ENCODE results near the gene DPP7.
A peak's percentile ranks its signal among the peaks of the same experiment; 100 is the strongest.

DPP7 gene

DNA sequence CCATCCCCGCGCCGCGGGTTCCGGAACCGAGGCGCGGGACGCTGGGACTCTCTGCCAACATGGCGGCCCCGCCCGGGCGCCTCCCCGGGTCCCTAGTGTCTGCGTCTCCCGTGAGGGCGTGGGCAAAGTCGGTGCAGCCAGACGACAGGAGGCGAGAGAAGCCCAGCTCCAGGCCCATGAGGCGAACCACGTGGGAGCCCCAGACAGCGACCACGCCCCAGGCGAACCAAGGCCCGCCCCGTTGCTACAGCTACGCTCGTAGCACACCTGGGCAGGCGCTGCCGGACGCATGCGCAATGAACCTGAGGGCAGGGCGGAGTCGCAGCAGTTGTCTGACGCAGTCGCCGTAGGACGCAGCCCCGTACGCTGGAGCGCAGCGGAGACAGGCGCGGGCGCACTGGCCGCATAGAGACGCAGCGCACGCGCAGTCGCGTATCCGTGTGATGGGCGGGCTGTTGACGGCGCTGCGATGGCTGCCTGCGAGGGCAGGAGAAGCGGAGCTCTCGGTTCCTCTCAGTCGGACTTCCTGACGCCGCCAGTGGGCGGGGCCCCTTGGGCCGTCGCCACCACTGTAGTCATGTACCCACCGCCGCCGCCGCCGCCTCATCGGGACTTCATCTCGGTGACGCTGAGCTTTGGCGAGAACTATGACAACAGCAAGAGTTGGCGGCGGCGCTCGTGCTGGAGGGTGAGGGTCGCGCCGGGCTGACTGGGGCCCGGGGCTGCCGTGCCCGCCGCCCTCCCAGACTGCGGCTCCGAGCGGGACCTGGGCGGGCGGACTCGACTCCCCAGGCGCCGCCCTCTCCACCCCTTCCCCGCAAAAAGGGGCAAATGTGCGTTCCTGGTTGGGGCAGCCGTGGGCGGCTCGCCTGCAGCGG is 27.8 kb downstream of the DPP7 start, which contains the start of gene MAN1B1:
Gene MAN1B1 (plus strand): TSS at position 455 of the 878 bp plus-strand sequence. CDS start 15 bp downstream, at position 470.
- DNase-seq, result peak; percentile 98

DNA sequence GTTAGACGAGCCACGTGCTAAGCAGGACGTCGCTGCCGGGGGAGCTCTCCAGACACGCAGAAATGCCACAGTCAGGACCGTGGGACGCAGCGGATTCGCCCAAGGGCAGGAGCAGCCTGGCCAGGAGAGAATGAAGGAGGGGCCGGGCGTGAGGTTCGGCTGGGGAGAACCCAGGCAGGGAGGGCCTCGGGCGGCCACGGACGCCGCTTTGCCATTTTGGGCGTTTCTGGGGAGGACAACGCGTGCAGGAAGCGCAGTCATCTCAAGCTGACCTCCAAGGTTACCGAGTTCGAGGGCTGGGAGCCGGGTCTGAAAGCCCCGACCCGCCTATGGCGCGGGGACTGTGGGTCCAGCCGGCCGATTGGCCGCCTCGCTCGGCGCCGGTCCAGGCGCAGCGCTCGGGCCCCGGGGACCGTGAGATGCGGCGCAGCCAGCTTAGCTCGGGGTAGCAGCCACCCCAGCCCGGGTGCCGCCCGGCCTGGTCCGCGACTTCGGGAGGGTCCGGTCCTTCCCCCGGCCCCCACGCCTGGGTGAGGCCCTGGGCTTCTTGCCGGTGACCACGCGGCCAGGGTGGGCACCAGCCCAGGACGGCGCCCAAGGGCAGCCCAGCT is 28.5 kb downstream of the DPP7 start:
- peak in 1 of 2 experiments; percentile 23 for DNase-seq

DNA sequence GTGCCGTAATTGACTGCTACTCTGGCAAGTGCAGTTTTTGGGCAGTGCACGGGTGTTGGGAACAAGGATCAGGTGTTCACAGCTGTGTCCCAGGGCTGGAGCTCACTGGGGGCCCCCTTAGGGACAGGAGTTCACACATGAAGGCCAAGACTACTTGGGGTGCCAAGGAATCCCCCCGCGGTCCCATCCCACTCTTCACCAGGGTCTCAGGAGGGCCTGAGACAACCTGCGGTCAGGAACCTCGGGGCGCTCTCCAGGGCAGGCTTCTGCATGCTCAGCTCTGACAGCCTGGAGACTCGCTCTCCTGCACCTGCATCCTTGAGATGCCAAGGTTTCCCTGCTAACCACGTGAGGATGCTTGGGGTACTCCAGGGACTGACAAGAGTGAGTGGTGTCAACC is 30.0 kb downstream of the DPP7 start:
- DNase-seq, result no peak

DNA sequence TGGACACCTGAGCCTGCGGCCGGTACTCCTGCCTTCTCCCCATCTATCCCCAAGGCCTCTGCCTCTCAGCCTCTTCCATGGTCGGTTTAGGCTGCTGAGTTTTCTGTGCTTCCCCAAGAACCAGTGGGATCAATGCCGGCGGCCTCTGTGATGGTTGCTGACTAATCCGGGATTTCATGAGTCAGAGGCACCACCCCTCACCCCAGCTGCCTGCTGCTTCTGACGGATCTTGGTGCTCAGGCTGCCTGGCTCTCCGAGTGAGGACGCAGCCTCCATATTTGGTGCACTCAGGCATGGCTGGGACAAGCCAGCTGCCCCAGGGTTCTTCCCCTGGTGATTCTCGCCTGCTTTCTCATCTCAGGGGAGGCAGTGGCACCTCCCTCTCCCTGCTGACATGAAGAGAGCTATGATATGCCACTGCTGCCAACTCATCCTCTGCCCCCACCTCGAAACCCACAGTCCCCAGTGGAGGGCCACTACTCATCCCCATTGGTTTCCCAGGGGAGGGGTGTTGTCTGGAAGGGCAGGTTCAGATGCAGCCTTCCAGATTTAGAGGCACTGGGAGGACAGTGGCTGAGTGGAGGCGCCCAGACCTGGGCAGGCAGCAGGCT is 31.0 kb downstream of the DPP7 start:
- DNase-seq, result no peak

DNA sequence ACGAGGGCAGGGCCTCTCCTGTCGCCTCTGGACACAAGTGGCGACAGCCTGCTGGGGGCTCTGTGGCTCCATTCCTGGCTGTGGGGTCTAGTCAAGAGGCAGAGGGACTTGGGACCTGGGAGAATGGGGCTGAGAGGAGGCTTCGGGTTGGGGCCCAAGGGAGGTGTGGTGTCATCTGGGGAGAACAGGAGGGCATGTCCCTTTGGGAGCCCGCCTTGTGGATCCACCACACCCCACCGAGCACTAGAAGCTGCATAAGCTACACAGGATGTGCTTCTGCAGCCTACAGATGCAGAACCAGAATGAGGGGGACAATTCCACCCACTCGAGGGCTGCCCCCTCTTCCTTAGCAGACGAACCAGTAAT is 31.6 kb downstream of the DPP7 start:
- DNase-seq, result no peak

DNA sequence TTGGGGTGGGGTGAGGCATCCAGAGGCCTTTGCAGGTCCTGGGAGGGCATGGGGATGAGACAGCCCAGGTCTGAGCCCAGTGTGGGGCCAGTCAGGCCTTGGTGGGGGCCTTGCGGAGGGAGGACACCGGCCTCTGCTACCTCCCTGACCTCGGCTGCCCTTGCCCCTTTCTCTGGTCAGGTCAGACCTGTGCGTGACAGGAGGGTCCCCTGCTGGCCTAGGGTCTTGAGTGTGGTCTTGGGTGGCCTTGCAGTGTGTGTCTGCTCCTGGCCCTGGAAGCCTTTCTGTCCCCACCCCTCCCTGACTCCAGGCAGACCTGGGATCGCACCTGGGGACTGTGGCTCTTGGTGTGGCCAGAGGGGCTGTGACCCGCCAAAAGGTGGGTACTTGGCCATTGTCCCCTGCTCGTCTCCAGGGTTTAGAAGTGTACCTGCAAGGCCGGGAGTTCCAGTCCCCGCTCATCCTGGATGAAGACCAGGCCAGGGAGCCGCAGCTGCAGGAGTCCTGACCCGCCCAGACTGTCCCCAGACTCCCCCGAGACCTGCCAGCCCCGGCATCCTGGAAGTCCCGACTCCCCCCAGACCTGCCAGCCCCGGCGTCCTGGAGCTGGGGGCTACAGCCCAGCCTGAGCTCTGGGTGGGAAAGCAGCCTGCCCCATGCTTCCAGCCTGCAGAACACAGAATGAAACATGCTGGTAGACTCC is 32.2 kb downstream of the DPP7 start:
- no peak for DNase-seq

DNA sequence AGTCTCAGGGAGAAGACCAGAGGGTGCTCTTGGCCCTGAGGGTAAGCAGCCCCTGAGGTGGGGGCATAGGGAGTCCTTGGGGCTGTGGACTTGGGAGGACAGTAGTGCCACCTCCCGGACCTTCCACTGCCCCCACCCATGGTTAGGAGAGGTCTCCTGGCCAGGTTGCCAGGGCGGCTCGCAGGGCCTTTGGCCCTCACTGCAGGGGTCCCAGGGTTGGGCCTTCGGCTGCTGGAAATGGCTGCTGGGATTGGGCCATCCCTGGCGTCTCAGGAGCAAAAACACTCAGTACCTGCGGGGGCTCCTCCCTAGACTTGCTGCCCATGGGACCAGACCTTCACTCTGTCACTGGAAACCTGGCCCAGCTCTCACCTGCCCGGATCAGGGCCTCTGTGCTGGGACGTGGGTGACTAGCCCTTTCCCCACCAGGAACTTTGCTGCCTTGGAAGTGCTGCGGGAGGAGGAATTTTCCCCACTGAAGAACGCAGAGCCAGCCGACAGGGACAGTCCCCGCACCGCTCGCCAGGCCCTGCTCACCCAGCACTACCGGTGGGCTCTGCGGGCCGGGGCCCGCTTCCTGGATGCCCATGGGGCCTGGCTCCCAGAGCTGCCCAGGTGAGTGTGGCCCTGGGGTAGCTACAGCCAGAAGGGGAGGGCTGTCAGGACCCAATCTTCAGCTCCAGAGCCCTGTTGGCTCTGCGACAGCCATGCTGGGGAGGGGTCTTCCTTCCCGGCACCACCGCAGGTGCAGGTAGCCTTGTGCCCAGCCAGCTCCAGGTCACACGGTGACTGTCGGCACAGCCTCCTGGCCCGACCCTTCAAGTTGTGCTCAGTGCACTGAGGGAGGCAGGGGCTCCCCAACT is 34.0 kb downstream of the DPP7 start:
- no peak for DNase-seq

DNA sequence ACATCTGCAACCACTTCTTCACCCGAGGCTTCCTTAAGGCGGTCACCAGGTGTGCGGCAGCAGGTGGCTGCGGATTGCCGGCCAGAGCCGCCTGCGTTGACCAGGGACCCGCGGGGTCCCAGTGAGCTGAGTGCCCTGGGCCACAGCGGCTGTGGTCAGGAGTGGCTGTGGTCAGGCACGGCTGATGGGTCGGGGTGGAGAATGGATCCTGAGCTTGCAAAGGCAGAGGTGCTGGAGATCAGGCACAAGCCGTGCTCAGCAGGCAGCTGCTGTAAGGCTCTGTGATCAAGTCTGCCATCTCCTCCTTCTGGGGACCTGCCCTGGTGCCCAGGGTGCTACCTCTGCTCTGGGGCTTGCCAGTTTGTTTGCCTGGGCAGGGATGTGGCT is 35.1 kb downstream of the DPP7 start:
- no peak for DNase-seq

DNA sequence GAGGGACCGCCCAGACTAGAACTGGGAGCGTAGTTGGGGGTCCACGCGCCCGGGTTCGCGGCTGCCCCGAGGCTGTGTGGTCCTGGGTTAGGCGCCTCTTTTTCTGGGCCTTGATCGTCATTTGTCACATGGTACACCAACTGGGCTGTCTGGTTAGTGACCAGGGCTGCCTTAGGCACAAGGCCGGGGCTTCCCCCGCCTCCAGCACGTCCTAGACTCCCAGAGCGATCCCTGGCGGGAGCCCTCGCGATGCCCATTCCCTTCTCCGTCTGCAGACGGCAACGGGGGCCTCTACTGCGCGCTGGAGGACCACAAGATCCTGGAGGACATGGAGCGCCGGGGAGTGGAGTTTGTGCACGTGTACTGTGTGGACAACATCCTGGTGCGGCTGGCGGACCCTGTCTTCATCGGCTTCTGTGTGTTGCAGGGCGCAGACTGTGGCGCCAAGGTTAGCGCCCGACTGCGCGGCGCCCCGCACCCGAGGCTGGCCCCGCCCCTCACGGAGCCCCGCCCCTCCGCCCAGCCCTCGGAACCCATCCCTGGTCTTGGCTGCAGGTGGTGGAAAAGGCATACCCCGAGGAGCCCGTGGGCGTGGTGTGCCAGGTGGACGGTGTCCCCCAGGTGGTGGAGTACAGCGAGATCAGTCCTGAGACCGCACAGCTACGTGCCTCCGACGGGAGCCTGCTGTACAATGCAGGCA is 35.7 kb downstream of the DPP7 start:
- DNase-seq, result no peak

DNA sequence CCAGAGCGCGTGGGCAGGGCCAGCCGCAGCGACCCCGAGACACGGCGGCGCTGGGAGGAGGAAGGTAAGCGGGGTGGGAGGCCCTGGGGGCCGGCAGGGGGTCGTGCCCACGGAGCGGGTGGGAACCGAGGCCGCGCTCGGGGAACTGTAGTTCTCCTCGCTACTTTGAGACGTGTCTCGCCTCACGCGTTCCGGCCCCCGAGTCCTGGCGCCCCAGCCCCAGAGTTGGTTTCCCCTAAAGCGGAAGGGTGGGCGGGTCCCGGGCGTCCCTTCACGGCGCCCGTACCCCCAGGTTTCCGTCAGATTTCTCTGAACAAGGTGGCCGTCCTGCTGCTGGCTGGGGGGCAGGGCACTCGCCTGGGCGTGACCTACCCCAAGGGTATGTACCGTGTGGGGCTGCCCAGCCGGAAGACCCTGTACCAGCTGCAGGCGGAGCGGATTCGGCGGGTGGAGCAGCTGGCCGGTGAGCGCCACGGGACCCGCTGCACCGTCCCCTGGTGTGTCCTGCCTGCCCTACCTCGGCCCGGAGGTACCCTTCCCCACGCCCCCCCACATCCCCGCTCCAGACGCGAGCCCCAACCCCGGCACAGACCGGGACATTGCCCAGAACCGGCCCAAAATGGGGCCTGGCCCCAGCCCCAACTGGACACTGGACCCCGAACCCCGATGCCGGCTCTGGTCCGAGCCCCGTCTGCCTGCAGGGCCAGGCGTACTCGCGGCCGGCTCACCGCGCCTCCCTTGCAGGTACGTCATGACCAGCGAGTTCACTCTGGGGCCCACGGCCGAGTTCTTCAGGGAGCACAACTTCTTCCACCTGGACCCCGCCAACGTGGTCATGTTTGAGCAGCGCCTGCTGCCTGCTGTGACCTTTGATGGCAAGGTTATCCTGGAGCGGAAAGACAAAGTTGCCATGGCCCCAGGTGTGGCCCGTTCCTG is 36.5 kb downstream of the DPP7 start:
- DNase-seq, result no peak

DNA sequence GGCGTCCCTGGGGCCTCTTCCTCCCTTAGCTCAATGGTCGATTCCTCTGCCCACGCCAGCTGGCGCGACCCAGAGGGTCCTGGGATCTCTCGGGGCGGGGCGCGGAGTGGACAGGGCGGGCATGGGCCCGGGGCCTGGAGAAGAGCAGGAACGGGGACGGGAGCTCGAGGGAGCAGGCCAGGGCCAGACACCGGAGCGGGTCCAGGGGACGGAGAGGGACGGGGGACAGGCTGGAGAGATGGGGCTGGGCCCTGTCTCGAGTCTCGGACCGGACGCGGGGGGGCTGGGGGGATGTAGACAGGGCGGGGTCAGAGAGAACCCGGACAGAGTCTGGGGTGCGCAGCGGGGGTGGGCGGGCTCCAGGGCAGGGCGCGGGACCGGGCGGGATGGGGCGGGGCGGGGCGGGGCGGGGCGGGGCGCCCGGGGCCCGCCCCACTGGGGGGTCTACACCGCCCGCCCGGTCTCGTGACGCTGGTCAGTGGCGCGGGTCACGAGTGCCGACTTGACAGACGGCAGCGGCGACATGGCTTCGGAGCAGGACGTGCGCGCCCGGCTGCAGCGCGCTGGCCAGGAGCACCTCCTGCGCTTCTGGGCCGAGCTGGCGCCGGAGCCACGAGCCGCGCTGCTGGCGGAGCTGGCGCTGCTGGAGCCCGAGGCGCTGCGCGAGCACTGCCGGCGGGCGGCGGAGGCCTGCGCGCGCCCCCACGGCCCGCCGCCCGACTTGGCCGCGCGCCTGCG is 37.4 kb downstream of the DPP7 start, which contains the start of gene UAP1L1:
Gene UAP1L1 (plus strand): TSS at position 508 of the 738 bp plus-strand sequence. CDS start 16 bp downstream, at position 524.
- peak; percentile 41 to 57 for DNase-seq

DNA sequence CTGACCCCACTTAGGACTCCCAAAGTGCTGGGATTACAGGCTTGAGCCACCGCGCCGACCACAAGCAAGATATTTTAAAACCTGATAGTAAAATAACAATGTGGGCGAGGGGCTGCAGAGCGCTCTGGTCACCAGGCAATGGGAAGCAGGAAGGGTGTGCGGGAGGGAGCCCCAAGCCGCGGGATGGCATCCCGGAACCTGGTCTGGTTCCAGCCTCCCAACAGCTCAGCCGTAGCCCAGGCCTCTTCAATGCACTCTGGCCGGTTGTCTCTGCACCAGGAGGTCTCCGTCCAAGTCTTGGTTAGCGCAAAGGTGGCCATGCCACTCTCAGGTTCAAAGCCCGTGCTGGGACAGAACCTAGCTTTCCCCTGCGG is 37.9 kb downstream of the DPP7 start:
- DNase-seq, result no peak

DNA sequence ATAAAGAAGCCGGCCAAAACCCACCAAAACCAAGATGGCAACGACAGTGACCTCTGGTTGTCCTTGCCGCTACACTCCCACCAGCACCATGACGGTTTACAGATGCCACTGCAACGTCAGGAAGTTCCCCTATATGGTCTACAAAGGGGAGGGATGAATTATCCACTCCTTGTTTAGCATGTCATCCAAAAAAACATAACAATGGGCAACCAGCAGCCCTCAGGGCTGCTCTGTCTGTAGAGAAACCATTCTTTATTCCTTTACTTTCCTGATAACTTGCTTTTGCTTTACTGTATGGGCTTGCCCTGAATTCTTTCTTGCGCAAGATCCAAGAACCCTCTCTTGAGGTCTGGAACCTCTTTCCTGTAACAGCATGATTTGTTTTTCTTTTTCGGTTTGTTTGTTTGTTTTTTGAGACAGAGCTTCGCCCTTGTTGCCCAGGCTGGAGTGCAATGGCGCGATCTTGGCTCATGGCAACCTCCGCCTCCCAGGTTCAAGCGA is 39.2 kb downstream of the DPP7 start:
- no peak for DNase-seq

DNA sequence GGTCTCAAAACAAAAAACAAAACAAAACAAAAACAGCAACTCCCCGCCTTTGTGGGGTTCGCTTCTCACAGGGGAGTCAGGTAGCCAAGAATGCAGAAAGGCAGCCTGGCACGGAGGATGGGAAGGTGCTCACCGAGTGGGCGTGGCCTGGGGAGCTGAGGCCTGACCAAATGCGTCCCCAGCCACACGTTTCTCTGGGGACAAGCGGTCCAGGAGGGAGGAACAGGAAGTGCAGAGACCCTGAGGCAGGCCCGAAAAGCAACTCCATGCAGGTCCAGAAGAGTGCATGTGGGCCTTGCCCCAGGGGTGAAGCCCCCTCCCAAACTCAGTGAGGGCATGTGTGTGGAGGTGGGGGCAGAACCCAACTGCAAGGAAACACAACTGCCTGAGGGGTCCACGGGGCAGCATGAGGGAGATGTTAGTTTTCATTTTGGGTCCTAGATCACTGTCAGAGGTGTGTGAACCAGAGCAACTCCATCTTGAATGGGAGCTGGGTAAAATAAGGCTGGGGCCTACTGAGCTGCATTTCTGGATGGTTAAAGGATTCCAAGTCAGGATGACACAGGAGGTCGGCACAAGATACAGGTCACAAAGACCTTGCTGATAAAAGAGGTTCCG is 39.8 kb downstream of the DPP7 start:
- no peak for DNase-seq

DNA sequence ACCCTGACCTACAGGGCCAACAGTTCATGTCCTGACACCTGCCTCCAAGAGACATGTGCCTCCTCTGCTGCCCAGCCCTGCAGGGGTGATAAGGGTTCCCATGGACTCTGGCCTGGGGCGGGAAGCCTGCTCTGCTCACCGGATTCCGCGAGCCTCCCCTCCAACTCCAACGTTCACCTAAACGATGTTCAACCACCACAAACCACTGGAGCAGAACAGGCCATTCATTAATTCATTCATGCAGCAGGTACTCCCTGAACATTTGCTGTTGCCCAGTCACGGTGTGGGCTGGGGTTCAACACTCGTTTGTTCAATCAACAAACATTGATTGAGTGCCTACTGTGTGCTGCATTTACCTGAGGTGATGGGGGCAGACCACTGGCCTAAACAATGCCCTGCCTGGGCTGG is 40.5 kb downstream of the DPP7 start:
- DNase-seq, result no peak

DNA sequence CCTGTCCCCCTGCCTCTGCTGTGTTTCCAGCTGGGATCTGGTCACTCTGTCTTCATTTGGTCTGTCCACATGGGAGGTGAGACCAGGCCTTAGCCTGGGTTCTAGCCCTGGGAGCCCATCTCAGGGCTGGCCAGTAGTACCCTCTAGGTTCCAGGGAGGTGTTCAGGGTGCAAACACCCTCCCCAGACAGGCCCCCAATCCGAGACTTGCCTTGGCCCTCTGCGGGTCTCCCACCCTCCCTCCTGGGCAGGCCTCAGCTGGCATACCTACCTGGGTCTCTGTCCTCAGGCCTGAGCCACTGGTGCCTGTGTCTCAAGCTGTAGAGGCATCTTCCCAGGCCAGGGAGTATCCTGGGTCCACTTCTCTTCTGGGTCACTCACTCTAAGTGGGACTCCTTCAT is 43.3 kb downstream of the DPP7 start:
- no peak for DNase-seq

DNA sequence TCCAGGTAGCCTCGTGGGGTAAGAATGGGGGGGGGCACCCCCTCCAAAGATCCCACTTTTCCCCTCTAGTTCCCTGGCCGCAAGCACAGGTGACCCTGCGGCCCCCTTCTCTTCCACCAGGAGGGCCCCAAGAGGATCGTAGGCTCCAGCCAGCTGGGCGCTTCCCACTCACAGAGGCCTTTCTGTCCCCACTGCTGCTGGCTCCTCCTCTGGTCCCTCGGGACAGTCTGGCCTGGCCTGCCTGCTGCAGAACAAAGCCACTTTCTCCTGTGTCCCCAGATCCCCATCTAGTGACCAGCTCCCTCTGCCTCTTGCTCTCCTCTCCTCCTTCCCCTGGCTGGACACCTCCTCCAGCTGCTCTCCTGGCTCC is 43.6 kb downstream of the DPP7 start:
- DNase-seq, result no peak

DNA sequence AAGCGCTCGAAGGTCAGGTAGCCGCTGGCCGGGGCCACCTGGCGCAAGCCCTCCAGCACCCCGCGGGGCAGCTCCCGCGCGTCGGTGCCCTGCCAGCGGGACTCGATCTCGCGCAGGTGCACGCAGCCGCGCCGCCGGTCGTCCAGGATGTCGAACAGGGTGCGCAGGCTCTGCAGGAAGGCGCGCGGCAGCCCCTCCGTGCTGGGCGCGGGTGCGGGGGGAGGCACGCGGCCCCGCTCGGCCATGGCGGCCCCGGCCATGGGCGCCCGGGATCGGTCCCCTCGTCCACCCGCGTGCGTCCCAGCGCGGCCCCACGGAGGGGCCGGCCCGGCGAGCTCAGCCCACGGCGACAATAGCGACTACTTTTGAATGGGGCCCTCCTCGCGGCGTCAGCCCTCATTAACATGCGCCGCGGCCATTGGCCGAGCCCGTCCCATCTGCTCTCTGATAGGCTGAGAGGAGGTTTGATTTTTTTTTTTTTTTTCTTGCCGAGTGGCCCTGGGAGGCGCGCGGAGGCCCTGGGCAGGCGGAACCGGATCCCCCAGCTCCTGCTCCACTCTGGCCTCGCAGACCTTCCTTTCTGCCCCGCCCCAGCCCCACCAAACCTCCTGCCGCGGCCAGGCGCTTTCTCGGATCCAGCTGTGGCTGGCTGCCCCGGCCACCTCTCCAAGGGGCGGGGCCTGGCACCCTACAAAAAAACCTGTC is 44.2 kb downstream of the DPP7 start, which contains the start of gene SAPCD2:
Gene SAPCD2 (minus strand): TSS at position 357 of the 705 bp plus-strand sequence. CDS start 97 bp downstream, at position 260.
- peak; percentile 69 to 90 for DNase-seq

All from AML-193 (cell line).